CD4-positive, alpha-beta T cell treated with Interleukin-17A for 1 hour (primary cell): ENCODE data around the gene KCNJ6.

Source experiments
- DNase-seq: peaks from one replicate; pipeline ENCODE4 v3.0.0-alpha.2; 2020

KCNJ6 gene

GRCh38 chr21:37811711-37812110 is 104.5 kb downstream of the KCNJ6 start:
- DNase-seq = no peak

DNA sequence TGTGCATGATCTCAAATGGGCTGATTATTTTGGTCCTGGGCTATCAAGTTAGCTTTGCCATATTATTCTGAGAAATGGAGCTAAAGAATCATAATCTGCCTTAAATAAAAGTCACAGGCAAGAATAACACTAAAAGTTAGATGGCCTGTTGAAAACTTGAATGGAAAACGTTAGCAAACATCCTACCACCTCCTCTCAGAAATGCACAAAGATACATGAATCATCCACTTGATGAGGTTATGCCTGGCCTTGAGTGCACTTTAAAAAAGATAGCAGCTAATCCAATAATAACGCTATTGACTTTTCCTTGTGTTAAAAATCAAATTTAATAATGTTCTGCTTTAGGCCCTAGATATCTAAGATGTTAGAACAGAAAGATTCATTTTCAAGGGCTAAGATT is 108.0 kb downstream of the KCNJ6 start:
- no peak for DNase-seq

GRCh38 chr21:37805266-37805665 is 111.0 kb downstream of the KCNJ6 start:
- no peak for DNase-seq

DNA sequence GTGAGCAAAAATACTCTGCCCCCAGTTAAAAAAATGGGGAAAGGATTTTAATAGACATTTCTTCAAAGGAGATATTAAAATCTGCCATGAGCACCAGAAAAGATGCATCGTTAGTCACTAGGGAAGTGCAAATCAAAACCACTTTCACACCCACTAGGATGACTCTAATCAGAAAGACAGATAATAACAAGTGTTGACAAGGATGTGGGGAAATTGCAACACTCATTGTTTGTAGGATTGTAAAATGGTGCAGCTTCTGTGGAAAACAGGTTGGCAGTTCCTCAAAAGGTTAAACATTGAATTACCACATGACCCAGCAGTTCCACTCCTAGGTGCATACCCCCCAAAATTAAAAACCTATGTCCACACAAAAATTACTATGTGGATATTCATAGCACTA is 112.3 kb downstream of the KCNJ6 start:
- DNase-seq = no peak

DNA sequence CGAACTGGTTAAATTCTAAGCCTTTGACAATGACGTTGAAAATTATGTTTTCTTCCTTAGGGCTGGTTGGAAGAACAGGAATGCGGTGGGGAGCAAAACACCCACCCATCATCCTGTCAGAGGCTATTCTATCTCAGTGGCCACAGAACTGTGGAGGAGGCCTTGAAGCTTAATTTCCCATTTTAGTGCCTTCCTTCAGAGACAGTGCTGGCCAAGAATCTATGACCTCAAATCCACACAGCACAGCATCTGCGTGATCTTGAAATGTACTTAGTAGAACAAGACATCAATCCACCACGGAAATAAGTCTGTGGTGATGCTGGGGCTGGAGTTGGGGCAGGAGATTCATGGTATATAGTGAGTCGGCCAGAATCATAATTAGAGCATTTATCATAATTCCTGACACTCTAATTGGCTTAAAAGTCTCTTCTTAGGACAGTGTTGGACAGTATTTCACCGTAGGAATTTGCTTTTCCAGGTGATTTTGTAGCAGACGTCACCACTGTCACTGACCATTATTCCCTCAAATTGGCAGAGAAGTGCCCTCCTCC is 113.1 kb downstream of the KCNJ6 start:
- no peak for DNase-seq

- no peak for DNase-seq
Observed at GRCh38 chr21:37800456-37801061, 115.7 kb downstream of the KCNJ6 start.

GRCh38 chr21:37800057-37800455 is 116.2 kb downstream of the KCNJ6 start:
- no peak for DNase-seq

DNA sequence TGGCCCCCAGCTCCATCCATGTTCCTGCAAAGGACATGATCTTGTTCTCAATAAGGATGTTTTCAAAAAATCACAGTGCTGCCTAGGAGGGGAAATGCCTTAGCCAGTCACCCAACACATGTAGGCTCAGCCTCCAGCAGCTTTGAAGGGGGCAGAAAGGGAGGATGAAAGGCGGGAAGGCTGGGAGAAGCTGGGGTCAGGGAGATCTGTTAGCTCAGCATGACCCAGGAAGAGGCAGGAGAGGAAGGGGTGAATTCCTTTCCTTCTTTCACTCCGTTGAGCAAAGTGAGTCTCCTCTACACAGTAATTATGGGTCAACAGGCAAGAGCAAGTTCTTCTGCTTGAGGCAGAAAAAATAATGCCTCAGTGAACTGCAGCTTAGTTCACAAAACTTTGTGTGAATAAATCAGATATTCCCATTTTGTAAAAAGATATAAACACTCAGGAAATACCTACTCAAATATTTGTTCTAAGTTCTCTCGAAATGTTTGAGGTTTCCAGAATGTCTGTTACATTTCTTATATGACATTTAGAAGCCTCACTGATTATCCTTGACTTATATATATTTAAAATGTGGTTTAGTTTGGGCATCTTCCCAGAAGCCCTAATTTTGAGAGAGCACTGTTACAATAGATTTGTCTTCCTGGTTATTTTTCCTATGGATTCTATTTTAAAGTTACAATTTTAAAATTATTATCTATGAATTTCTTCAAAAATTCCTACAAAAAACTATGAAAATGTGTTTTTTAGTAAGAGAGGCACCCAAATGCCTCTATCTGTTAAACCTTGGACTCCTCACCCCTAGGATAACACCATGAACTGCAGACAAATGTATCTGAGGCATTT is 116.8 kb downstream of the KCNJ6 start:
- DNase-seq = no peak

DNA sequence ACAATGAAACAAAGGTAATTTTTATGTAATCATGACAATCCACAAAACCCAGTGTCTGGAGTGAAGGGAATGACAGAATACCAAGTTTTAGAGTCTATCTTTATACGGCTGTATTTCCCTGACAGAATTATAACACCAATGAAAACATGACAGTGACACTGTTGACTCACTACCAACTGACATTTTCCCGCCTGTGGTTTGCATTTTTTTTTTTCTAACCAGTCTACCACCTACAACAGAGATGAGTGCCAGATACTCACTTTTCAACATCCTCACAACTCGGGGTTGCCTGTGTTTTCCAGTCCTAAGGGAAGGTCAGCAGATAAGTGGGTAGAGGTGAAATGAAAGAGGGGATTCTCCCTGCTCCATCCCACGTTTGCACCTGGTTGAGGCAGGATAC is 118.9 kb downstream of the KCNJ6 start:
- DNase-seq = no peak

DNA sequence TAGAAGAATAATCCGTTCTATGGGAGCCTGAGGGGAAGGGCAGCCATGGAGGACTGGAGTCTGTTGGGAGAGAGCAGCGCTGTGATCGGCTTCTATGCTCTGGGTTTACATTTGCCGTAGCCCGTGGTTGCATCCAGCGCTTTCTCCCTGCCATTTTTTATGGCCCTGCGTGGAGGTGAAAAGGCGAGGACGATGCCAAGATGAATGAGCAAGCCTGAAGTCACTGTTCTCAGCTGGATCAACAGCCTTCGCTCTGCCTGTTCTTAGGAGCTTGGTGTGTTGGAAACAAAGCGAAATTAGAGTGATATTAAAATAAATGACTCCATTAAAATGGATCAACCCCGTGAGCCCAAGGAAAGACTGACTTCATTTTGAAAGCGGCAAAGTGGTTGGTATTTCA is 120.2 kb downstream of the KCNJ6 start:
- no peak for DNase-seq

DNA sequence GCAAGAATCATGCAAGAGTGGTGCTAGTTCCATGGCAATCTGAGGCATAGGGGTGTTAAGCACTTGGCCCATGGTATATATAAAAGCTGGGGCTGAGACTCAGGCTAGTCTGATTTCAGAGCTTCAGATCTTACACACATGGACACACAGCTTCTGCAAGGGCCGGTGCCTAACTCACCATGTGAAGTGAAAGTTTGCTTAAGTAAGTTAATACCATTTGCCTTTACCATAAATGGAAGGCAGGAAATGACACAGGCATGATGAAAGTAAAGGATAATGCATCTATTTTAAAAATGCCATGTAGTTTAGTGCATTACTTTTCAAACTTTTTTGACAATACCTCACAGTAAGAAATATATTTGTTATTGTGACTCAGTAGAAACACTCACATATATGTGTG is 122.6 kb downstream of the KCNJ6 start:
- no peak for DNase-seq

DNA sequence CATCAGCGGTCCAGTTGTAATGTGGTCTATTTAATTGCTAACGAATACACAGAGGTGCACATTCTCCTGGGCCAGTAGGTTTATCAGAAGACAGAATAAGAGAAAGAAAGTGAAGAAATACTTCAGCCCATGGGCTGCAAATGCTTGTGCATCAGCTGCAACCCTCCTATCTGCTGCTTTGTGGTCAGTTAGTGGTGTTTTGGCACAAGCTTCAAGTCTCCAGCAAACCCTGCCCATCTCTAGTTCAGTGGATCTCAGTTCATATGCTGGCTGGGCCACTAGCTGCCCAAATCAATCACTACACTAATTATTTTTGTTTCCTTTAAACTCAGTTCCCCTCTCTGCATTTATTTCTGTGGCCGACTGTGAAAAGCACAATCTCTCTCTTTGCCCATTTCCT is 124.2 kb downstream of the KCNJ6 start:
- DNase-seq = no peak

DNA sequence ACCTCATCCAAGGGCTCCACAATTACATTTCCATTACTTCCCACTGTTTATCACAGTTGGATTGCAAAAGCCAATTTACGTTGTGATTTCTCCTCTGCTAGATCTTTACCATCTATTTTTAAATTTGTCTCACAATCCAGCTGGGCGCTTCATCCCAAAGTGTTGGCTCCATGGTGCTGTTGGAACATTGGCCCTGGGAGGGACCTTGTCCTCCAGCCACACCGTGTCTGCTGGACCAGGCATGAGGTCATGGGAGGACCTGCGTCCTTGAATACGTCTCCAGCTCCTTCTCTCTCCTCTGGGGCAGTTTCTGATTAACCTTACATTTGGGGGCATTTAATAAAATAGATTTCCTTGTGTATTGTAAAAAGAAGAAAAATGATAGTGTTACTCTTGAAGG is 125.4 kb downstream of the KCNJ6 start:
- DNase-seq = no peak

GRCh38 chr21:37788503-37788902 is 127.8 kb downstream of the KCNJ6 start:
- no peak for DNase-seq

- no peak for DNase-seq
Observed at GRCh38 chr21:37787456-37787855, 128.8 kb downstream of the KCNJ6 start.

- no peak for DNase-seq
Observed at GRCh38 chr21:37784591-37785318, 131.5 kb downstream of the KCNJ6 start.

DNA sequence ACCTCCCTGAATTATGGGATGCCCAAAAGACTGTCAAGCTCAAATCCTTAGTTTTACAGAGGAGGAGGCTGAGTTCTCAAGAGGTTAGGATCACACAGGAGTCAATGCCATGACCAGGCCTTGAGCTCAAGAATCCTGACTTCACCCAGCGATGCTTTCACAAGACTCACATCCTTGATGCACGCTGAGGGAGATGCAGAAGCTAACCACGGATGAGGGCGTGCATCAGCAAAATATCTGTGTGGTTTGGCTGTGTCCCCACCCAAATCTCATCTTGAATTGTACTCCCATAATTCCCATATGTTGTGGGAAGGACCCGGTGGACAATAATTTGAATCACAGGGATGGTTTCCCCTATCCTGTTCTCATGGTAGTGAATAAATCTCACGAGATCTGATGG is 133.2 kb downstream of the KCNJ6 start:
- no peak for DNase-seq

- no peak for DNase-seq
Observed at GRCh38 chr21:37780991-37781983, 135.0 kb downstream of the KCNJ6 start.

GRCh38 chr21:37771181-37771580 is 145.1 kb downstream of the KCNJ6 start:
- DNase-seq = no peak

DNA sequence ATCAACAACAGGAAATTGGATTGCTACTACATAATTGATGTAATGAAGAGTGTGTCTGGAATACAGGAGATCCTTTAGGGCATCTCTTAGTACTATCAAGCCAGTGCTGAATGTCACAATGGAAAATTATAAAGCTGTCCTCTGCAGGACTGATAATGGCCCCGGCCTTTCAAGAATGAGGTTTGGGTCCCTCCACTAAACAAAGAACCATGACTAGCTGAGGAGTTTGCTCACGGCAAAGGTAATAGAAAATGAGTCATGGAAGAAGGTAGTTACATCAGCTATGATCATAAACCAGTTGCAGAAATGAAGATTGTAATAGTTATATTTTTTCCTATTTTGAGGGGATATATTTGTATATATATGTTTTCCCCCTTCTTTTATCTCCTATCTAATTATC is 145.8 kb downstream of the KCNJ6 start:
- no peak for DNase-seq

GRCh38 chr21:37769656-37770055 is 146.6 kb downstream of the KCNJ6 start:
- DNase-seq = no peak

GRCh38 chr21:37767984-37768383 is 148.3 kb downstream of the KCNJ6 start:
- DNase-seq = no peak
